Measurements from ENCODE around the gene CHI3L2. TPM values are rescaled to one million over a fixed set of nuclear protein-coding genes. Genes with fewer than 3 reads are reported as not detected.

The CHI3L2 gene
- total RNA-seq, 1 experiment from 2014 or later: 0.61 TPM

DNA sequence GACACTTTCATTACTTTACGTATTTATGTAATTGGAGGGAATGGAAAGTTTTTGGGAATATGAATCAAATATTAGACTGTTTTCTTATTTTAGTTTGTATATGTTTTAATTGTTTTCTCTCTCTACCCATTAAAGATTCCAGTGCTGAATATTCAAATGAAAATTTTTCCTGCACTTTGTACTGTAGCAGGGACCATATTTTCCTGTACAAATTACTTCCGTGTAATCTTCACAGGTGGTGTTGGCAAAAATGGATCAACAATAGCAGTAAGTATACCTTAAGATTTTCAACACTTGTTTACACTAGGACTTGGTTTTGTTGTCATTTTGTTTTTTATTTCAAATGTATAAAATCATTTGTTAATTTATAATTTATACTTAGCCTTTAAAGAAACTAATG, 45.5 kb upstream of the CHI3L2 start:
- Mint-ChIP-seq H3K9me3 (no peaks in the 10 kb centered on the region), H3K27me3 (ENCODE audit: low read depth) (no peaks in the 10 kb centered on the region), H3K4me3 (no peak overlapping the region), H3K27ac (no peak overlapping the region), H3K4me1 (no peaks in the 10 kb centered on the region), H3K36me3 (peaks cover 25% of the 10 kb centered on the region)
- ChIA-PET POLR2A (no interaction called here), CTCF (no interaction called here)
- ATAC-seq (no peak), DNase-seq (ENCODE audit: low spot score) (no peak)
- TF ChIP-seq, protein P1, sequence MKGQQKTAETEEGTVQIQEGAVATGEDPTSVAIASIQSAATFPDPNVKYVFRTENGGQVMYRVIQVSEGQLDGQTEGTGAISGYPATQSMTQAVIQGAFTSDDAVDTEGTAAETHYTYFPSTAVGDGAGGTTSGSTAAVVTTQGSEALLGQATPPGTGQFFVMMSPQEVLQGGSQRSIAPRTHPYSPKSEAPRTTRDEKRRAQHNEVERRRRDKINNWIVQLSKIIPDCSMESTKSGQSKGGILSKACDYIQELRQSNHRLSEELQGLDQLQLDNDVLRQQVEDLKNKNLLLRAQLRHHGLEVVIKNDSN (CRISPR knock-in tag; IDR thresholded peaks at IDR 0.05): no peak
- no peak for TF ChIP-seq ATF3 (CRISPR knock-in tag; conservative IDR thresholded peaks at IDR 0.05)

DNA sequence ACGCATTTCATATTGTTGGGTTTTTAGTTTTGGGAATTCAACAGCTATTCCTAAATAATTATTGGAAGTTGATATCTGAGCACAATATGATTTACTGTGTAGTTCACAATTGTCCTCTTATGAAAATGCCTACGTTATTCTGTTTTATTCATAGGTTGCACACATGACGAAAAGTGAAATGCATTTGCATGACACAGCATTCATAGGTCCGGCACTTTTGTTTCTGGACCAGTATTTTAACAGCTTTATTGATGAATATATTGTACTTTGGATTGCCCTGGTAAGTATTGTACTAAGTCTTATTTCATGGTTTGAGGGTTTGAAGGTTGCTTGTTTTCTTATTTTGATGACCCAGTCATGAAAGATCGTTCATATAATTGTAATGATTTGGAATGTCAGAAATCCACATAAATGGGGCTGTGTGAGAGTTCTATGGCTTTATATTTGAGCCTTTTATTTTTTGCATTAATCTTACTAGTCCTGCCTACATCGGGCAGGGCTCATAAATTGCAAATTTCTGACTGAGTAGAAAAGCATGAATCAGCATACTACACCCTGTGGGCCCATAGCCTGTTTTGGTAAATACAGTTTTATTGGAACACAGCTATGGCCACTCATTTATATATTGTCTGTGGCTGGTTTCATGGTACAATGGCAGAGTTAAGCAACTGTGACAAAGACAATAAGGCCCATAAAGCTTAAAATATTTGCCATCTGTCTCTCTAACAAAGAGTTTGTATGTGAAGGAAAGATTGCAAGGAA, 44.0 kb upstream of the CHI3L2 start:
- no peaks in the 10 kb centered on the region for H3K4me1 Mint-ChIP-seq
- peaks cover 32% of the 10 kb centered on the region for H3K36me3 Mint-ChIP-seq
- no peaks in the 10 kb centered on the region for H3K27me3 Mint-ChIP-seq (ENCODE audit: low read depth)
- CTCF ChIA-PET: no interaction called here
- TF ChIP-seq FOXK1 (CRISPR knock-in tag; IDR thresholded peaks at IDR 0.05) (no peak), GRHL2 (CRISPR knock-in tag; IDR thresholded peaks at IDR 0.05; ENCODE audit: insufficient replicate concordance, severe bottlenecking) (no peak), HMGXB4 (CRISPR knock-in tag; IDR thresholded peaks at IDR 0.05) (no peak), CREB1 (CRISPR knock-in tag; IDR thresholded peaks at IDR 0.05) (no peak), FOXJ3 (CRISPR knock-in tag; IDR thresholded peaks at IDR 0.05; ENCODE audit: borderline replicate concordance) (no peak)
- TF ChIP-seq, protein P2, sequence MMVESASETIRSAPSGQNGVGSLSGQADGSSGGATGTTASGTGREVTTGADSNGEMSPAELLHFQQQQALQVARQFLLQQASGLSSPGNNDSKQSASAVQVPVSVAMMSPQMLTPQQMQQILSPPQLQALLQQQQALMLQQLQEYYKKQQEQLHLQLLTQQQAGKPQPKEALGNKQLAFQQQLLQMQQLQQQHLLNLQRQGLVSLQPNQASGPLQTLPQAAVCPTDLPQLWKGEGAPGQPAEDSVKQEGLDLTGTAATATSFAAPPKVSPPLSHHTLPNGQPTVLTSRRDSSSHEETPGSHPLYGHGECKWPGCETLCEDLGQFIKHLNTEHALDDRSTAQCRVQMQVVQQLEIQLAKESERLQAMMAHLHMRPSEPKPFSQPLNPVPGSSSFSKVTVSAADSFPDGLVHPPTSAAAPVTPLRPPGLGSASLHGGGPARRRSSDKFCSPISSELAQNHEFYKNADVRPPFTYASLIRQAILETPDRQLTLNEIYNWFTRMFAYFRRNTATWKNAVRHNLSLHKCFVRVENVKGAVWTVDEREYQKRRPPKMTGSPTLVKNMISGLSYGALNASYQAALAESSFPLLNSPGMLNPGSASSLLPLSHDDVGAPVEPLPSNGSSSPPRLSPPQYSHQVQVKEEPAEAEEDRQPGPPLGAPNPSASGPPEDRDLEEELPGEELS (CRISPR knock-in tag; IDR thresholded peaks at IDR 0.05): no peak
- TF ChIP-seq, protein P3, sequence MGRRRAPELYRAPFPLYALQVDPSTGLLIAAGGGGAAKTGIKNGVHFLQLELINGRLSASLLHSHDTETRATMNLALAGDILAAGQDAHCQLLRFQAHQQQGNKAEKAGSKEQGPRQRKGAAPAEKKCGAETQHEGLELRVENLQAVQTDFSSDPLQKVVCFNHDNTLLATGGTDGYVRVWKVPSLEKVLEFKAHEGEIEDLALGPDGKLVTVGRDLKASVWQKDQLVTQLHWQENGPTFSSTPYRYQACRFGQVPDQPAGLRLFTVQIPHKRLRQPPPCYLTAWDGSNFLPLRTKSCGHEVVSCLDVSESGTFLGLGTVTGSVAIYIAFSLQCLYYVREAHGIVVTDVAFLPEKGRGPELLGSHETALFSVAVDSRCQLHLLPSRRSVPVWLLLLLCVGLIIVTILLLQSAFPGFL (CRISPR knock-in tag; IDR thresholded peaks at IDR 0.05; ENCODE audit: borderline replicate concordance): no peak
- ATAC-seq: no peak
- POLR2A ChIA-PET: no interaction called here
- H3K27ac Mint-ChIP-seq: no peak overlapping the region
- no peak overlapping the region for H3K4me3 Mint-ChIP-seq
- DNase-seq (ENCODE audit: low spot score): no peak
- H3K9me3 Mint-ChIP-seq: no peaks in the 10 kb centered on the region

DNA sequence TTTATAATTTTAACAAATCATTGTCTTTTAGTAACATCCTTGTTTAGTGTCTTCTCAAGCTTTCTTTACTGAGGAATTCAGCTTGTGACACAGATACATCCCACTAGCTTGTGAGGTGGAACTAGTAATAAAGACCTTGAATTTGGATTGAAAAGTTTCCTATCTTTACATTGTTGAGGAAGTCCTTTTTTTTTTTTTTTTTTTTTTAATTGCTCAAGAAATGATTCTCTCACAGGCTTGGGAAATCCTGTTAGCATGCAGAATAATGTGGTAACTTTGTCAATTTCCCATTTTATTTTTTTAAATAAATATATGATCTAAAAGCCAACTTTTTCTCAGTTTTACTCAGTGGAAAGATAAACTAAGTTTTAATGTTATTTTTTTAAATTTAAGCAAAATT, 42.9 kb upstream of the CHI3L2 start:
- DNase-seq (ENCODE audit: low spot score) (no peak), ATAC-seq (no peak)
- Mint-ChIP-seq H3K27me3 (ENCODE audit: low read depth) (no peaks in the 10 kb centered on the region), H3K36me3 (peaks cover 34% of the 10 kb centered on the region), H3K9me3 (no peaks in the 10 kb centered on the region), H3K4me1 (no peaks in the 10 kb centered on the region), H3K27ac (no peak overlapping the region), H3K4me3 (no peak overlapping the region)
- ChIA-PET CTCF (interaction anchor here (0.6 kb wide), 1 partner anchor 184 kb away, joined by 3 read pairs; no protein-coding TSS in a partner anchor), POLR2A (no interaction called here)
- no peak for TF ChIP-seq SOX15 (CRISPR knock-in tag; IDR thresholded peaks at IDR 0.05)
- no peak for TF ChIP-seq ERG (CRISPR knock-in tag; IDR thresholded peaks at IDR 0.05)
- TF ChIP-seq NFYB (CRISPR knock-in tag; conservative IDR thresholded peaks at IDR 0.05; ENCODE audit: low read depth): no peak
- TF ChIP-seq ARID4B (CRISPR knock-in tag; IDR thresholded peaks at IDR 0.05; ENCODE audit: borderline replicate concordance): no peak
- TF ChIP-seq, protein P4, sequence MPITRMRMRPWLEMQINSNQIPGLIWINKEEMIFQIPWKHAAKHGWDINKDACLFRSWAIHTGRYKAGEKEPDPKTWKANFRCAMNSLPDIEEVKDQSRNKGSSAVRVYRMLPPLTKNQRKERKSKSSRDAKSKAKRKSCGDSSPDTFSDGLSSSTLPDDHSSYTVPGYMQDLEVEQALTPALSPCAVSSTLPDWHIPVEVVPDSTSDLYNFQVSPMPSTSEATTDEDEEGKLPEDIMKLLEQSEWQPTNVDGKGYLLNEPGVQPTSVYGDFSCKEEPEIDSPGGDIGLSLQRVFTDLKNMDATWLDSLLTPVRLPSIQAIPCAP (CRISPR knock-in tag; IDR thresholded peaks at IDR 0.05): no peak
- TF ChIP-seq, protein P3 (CRISPR knock-in tag; IDR thresholded peaks at IDR 0.05; ENCODE audit: borderline replicate concordance): no peak
- no peak for TF ChIP-seq OVOL2 (CRISPR knock-in tag; IDR thresholded peaks at IDR 0.05; ENCODE audit: borderline replicate concordance)

All from WTC11 (cell line).